GM12864 (cell line): ENCODE measurements around the gene TUBAL3.
"Not testable (repeated sequence)": the region's sequence is repeated elsewhere in the genome, so short reads cannot be mapped to it uniquely, and the experiment has no call there.

Experiments used
- DNase-seq: peaks from one replicate; pipeline ENCODE4 v3.0.0-alpha.2; 2011; ENCODE audit warnings: low read depth
- H3K4me3 ChIP-seq: 2 replicates; pipeline ENCODE4 v1.5.1; 2011; ENCODE audit warnings: mild to moderate bottlenecking, low read depth, low read length, control low read depth
- TF ChIP-seq, protein P1 (sequence below): IDR thresholded peaks from 2 replicates; pipeline ENCODE4 v1.5.1; 2011; ENCODE audit warnings: low read depth, mild to moderate bottlenecking, moderate library complexity, low read length, control low read depth, inconsistent platforms; ENCODE audit errors: missing control alignments

TUBAL3 gene

DNA sequence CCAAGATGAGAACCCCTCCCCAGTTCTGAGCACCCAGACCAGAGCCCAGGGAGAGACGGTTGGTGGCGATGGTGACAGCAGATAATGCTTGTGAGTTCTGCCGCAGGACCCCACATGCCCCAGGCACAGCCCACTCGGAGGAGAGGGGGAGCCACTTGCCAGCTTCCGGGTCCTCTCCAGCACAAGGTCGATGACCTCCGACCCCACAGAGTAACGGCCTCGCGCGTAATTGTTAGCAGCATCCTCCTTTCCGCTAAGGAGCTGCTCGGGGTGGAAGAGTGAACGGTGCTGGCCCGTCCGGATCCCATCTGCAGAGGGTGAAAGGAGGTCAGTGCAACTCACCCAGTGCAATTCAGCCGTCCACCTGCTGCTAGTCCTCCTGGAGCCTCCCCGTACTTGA lies 9.5 kb downstream of the TUBAL3 start:
- DNase-seq: no peak
- TF ChIP-seq, protein P1, sequence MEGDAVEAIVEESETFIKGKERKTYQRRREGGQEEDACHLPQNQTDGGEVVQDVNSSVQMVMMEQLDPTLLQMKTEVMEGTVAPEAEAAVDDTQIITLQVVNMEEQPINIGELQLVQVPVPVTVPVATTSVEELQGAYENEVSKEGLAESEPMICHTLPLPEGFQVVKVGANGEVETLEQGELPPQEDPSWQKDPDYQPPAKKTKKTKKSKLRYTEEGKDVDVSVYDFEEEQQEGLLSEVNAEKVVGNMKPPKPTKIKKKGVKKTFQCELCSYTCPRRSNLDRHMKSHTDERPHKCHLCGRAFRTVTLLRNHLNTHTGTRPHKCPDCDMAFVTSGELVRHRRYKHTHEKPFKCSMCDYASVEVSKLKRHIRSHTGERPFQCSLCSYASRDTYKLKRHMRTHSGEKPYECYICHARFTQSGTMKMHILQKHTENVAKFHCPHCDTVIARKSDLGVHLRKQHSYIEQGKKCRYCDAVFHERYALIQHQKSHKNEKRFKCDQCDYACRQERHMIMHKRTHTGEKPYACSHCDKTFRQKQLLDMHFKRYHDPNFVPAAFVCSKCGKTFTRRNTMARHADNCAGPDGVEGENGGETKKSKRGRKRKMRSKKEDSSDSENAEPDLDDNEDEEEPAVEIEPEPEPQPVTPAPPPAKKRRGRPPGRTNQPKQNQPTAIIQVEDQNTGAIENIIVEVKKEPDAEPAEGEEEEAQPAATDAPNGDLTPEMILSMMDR: no peak
- H3K4me3 ChIP-seq: no peak overlapping the region

DNA sequence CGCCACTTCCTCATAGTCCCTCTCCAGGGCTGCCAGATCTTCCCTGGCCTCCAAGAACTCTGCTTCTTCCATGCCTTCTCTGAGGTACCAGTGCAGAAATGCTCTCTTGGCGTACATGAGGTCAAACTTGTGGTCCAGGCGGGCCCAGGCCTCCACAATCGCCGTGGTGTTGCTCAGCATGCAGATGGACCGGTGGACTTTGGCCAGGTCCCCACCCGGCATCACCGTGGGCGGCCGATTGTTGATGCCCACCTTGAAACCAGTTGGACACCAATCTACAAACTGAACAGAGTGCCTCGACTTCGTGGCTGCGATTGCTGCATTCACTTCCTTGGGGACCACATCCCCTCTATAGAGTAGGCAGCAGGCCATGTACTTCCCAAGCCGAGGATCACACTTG lies 11.1 kb downstream of the TUBAL3 start:
- H3K4me3 ChIP-seq: no peak overlapping the region
- TF ChIP-seq, protein P1: no peak
- DNase-seq: no peak

DNA sequence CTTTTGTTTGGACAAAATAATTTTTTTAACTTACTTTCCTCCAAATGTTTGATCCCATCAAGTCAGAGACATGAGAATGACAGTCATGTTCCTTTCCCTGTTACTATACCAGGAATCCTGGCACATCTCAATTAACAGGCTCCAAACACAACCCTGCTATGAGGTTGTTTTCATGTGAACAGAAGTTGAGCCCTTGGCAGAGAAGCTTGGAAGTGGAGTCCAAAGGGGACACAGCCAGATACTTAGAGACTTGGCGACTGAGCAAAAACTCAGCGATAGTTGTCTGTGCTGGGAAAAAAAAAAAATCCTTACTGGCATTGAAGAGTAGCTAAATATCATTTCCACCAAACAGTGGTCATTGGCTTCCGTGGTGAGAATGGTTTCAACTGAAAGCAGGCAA lies 12.8 kb downstream of the TUBAL3 start:
- H3K4me3 ChIP-seq: no peak overlapping the region
- no peak for DNase-seq
- TF ChIP-seq, protein P1: no peak

DNA sequence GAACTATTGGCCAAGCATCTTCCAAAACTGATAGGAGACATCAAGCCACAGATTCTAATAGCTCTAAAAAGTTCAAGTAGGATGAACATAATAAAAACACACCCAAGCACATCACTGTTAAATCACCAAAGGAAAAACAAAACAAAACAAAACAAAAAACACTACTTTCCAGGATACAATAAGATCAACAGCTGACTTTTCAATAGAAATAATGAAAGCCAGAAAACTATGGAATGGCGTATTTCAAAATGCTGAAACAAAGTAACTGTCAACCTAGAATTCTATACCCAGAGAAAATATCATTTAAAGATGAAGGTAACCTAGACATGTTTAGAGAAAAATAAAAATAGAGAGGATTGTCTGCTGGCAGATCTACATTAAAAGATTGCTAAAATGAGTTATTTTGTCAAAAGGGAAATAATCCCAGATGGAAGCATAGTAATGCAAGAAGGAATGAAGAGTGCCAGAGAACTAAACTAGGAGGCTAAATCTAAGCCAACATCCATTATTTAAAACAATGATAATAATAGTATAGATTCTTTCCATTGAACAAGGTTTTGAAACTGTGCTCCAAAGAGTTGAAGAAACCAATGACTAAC lies 13.9 kb downstream of the TUBAL3 start:
- no peak overlapping the region for H3K4me3 ChIP-seq
- TF ChIP-seq, protein P1: no peak
- DNase-seq: no peak

DNA sequence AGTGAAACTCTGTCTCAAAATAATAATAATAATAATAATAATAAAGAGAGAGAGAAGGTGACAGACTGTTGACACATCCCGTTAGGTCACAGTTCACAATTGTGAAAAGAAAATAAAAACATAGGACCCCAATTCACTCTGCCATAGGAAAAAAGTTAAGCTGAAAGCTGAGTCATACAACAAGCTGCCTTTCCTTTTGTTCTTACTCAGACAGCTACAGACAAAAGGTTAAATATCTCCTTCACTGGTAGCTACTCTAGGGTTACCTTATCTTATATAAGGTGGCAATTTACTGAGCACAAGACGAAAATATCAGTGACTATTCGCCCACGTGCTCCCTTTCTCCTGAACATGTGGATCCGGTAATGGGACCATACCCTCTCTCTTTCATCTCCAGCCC lies 17.5 kb downstream of the TUBAL3 start:
- TF ChIP-seq, protein P1: no peak
- no peak for DNase-seq
- H3K4me3 ChIP-seq: no peak overlapping the region

DNA sequence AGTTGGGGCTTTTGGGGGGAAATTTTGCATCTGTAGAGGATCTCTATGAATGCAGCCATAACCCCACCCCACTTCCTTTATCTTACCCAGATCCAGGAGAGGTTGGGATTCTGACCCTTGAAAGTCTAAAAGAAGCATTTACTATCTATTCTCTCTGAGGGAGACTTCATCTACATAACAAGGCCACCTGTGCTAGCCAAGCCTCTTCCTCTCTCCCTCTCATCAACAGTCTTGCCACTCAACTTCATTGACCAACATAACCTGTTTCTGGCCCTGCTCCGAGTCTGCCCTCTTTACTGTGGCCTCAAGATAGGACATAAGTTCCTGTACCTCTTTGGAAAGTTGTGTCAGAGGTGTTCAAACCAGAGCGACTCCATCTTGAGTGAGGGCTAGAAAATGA lies 19.4 kb downstream of the TUBAL3 start:
- TF ChIP-seq, protein P1: no peak
- DNase-seq: no peak
- H3K4me3 ChIP-seq: no peak overlapping the region

DNA sequence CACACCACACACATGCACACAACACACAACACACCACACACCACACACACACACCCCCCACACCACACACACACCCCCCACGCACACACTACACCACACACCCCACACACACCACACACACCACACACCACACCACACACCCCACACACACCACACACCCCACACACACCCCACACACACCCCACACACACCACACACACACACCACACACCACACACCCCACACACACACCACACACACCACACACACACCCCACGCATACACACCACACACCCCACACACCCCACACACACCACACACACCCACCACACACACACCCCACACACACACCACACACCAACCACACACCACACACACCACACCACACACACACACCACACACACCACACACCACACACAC lies 23.4 kb downstream of the TUBAL3 start:
- no peak overlapping the region for H3K4me3 ChIP-seq
- TF ChIP-seq, protein P1: no peak
- DNase-seq: no peak

DNA sequence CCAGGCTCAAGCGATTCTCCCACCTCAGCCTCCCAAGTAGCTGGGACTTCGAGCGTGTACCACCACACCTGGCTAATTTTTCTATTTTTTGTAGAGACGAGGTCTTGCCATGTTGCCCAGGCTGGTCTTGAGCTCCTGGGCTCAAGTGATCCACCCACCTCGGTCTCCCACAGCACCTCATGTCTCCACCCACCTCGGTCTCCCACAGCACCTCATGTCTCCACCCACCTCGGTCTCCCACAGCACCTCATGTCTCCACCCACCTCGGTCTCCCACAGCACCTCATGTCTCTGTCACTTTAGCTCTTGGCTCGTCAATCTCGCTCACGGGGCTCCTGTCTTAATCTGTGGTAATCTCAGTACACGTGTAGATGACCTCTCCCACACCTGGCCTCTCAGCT lies 24.2 kb downstream of the TUBAL3 start:
- DNase-seq, H3K4me3 ChIP-seq: not testable (repeated sequence)

DNA sequence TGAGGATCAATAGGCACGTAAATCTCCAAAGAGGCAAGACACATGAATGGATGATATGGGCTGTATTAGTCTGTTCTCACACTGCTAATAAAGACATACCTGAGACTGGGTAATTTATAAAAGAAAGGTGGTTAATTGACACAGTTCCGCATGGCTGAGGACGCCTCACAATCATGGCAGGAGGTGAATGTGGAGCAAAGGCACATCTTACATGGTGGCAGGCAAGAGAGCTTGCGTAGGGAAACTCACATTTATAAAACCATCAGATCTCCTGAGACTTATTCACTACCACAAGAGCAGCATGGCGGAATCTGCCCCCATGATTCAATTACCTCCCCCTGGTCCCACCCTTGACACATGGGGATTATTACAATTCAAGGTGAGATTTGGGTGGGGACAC lies 25.4 kb downstream of the TUBAL3 start:
- H3K4me3 ChIP-seq, DNase-seq: not testable (repeated sequence)
